GM23248 (cell line): ENCODE results near the gene FAM171A2.

Experiments used
- EZH2 ChIP-seq: fragments of 200-600 bp; sonication (generic); IDR thresholded peaks from 2 replicates; pipeline ENCODE4 v1.6.1; 2018; ENCODE audit warnings: antibody characterized with exemption, mild to moderate bottlenecking; ENCODE audit not compliant: insufficient read depth, poor library complexity, severe bottlenecking
- EZH2phosphoT487 ChIP-seq: fragments of 200-600 bp; sonication (generic); IDR thresholded peaks from 2 replicates; pipeline ENCODE4 v1.6.1; 2018; ENCODE audit warnings: antibody characterized with exemption, moderate library complexity, mild to moderate bottlenecking, low read depth; ENCODE audit not compliant: insufficient read depth

DNA sequence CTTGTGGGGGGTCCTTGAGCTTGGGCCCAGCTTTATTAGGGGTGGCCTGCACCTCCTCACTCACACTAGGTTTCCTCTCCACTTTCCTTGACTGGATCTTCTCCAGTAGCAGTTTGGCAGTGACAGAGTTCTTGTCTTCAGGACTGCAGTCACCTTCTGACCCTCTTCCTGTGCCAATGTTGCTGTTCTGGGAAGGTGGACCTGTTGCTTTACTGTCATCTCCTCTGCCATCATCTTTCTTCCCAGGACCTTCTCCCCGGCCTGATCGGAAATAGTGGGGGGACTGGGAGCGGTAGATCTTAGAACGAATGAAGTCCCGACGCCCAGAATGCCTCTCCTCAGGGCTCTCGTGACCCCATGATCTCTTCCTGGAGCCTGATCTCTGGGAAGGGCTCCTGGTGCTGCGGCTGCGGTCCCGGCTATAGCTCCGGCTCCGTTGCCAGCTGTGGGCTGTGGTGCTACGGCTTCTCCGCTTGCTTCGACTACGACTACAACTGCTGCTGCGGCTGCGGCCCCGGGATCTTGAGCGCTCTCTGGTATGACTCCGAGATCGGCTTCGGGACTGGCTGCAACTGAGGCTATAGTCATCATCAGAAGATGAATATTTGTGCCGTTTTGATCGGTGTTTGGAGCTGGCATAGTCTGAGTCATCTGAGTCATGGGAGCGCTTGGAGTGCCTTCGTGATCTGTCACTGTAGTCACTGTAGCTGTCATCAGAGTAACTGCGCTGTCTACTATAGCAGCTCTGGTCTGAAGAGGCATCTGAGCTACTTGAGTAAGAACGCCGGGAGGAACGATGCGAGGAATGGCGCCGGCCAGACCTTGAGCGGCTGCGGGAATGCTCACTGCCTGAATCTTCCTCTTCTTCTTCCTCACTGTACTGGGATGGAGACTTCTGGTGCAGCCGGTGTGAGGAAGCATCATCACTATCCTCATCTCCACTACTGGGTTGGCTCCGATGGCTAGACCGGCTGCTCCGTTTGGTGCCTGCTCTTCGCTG, 35.3 kb upstream of the FAM171A2 start:
- TF ChIP-seq EZH2phosphoT487 (no peak), EZH2 (no peak)
